HG02885 (cell line): ENCODE data around the gene RAMP3.
"Not testable (repeated sequence)": the region's sequence is repeated elsewhere in the genome, so short reads cannot be mapped to it uniquely, and the experiment has no call there.

ENCODE experiments used
- ATAC-seq: cut with Tn5 transposase; IDR thresholded peaks from one replicate; pipeline ENCODE4 v1.9.1; 2021; ENCODE audit warnings: mild to moderate bottlenecking; ENCODE audit not compliant: unreplicated experiment, poor library complexity

Gene RAMP3

GRCh38 chr7:45188736-45189135 is 31.1 kb downstream of the RAMP3 start:
- ATAC-seq: no peak

DNA sequence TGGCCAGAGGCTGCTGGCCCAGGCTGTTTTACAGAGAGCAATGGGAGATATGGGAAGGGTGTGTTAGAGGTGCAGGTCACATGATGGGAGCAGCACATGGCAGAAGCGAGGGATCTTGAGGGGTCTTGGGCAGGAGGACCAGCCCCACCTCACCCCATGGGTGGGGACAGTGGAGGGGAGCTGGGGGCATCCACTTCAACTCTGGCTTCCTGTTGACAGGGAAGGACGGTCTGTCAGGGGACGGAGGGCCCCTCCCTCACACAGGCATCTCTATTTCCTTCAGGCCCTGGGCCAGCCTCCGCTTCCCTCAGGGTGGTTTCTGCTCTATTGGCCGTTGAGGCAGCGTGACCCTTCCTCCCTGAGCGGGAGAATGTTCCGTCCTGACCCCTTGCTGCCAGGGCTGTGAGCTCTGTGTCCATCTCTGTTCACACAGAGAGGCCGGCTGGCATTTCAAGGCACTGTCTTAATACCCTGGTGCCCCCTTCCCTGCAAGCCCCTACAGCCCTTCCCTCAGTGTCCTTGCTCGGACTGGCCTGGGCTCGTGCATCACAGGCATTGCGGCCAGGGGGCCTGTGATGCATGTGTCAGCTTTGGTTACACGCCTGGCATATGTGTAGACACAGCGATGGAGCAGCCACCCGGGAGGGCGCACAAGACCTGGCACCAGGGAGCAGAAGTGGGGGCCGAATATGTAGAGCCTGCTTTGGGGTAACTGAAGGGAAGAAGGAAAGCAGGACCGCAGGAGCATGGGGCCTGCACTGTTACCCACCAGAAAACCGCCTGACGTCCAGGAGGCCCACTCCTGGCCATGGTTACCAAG is 31.8 kb downstream of the RAMP3 start:
- no peak for ATAC-seq

- ATAC-seq: no peak
These were observed 33.0 kb downstream of the RAMP3 start for GRCh38 chr7:45190406-45191165.

- no peak for ATAC-seq
These were observed 33.8 kb downstream of the RAMP3 start for GRCh38 chr7:45191396-45191795.

- no peak for ATAC-seq
These were observed 35.0 kb downstream of the RAMP3 start for GRCh38 chr7:45192621-45193041.

DNA sequence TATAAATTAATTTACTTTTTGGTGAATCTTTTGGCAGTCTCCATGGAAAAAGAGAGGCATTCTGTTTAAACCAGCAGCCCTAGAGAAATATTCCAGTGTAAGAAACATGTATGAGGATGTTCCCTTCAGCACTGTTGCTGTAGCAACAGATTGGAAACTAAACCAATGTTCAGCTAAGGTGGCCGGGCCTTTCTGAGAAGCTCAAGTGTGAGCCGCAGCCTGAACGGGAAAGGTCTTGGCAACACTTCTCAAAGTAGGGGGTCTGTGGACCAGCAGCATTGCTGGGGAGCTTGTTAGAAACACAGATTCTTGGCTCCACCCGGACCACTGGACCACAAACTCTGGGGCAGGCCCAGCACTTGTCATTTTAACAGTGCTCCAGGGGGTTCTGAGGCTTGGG is 36.2 kb downstream of the RAMP3 start:
- no peak for ATAC-seq

GRCh38 chr7:45196374-45196773 is 38.8 kb downstream of the RAMP3 start:
- ATAC-seq: peak; percentile 93

DNA sequence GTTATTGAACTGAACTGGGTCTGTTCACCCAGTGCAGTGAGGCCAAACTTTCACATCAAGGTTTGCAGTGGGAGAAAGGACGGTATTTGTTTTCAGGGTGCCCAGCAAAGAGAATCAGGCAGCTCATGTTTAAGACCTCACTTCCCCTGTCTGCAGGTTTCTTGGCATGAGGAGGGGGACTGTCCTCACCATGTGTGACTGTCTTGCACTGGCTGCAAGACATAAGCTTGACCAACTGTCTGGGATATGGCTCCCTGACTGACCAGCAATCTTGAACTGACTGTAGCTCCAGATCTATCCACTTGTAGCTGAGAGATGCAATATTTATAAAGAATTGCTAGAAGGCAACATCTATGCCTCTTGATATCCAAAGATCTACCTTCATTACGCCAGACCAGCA is 39.9 kb downstream of the RAMP3 start:
- no peak for ATAC-seq

DNA sequence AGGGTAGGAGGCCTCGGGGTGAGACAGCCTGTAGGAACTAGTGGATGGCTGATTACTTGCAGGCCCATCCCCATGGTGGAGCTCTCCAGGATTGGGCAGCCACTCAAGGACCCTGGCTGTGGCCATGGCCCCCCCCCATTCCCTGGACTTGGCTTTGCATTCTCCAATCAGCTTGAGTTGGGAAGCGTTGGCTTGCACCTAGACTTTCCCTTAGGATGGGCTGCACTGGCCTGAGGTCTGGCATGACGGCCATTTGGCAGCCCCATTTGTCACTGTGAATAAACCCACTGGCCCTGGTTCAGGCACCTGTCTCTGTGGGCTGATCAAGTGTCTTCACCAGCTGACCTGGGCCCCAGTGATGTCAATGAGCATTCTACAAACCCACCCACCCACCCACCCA is 41.4 kb downstream of the RAMP3 start:
- no peak for ATAC-seq

DNA sequence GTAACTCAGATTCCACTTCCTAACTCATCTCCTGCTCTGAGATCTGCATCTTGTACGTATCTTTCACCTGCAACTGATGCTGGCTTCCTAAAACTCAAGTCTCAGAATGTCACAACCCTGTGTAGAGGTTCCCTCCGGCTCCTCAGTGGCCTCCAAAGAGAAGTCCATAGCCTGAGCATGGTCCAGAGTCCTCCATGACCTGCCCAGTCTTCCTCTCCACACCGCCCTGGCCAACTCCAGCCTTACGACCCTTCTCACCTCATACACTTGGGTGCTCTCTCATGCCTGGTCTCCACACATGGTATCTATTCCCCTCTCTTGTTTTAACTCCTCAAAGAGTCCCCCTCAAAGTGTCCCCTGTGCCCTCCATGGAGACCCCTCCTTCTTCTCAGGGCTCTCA is 41.9 kb downstream of the RAMP3 start:
- ATAC-seq: no peak

DNA sequence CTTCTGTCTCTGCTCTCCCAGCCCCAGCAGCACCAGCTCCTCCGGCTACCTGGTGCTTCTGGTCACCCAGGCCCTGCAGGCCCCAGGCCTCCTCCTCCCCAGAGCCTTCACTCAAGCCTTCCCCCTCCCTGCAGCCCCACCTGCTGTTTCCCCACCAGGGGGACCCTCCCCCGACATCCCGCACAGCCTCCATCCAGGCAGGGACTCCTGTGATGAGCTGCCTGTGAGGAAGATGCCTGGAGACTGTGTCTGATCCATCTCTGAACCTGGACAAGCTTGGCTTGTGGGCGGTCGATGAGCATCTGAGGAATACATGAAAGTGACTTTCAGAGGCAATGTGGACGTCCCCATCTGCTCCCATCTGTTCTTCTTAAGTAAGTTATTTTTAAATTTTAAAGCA is 45.0 kb downstream of the RAMP3 start:
- ATAC-seq: no peak

- no peak for ATAC-seq
These were observed 45.4 kb downstream of the RAMP3 start for GRCh38 chr7:45203036-45203435.

GRCh38 chr7:45203459-45203858 is 45.9 kb downstream of the RAMP3 start:
- no peak for ATAC-seq

- ATAC-seq: peak; percentile 83
These were observed 46.4 kb downstream of the RAMP3 start for GRCh38 chr7:45203936-45204445.

DNA sequence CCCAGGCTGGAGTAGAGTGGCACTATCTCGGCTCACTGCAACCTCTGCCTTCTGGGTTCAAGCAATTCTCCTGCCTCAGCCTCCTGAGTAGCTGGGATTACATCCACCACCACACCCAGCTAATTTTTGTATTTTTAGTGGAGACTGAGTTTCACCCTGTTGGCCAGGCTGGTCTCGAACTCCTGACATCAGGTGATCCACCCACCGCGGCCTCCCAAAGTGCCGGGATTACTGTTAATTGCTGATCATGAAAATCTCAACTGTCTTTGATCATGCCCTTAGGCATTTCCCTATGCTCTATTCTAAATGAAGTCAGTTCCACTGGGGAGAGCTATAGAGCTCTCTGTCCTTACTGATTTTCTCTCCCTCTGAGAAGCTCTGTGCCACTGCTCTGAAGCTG is 48.7 kb downstream of the RAMP3 start:
- ATAC-seq: not testable (repeated sequence)

DNA sequence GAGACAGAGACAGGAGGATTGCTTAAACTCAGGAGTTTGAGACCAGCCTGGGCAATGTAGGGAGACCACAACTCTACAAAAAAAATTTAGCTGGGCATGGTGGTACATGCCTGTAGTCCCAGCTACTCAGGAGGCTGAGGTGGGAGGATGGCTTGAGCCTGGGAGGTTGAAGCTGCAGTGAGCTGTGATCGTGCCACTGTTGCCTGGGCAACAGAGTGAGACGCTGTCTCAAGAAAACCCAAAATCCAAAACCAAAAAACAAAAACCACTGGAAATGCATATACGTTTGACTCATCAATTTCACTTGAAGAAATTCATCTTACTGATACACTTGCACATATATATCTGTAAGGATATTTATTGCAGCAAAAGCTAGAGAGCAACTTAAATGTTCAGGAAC is 52.3 kb downstream of the RAMP3 start:
- not testable (repeated sequence) for ATAC-seq

DNA sequence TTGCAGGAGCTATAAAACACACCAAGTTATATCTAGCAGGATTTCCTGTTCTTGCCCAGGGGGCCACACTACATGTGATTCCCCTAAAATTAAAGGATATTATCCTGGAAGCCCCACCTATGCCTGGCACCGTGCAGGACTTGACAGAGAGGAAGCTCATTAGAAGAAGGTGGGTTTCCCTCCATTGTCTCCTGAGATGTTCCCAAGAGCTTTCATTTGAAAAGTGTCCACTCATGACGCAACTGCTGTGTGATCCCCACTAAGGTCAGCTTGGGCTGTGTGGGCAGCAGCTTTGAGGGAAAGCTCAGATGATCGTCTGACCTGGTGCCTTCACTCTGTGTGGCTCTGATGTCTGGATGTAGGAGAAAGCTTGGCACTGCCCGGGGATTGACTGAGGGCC is 53.5 kb downstream of the RAMP3 start:
- no peak for ATAC-seq

DNA sequence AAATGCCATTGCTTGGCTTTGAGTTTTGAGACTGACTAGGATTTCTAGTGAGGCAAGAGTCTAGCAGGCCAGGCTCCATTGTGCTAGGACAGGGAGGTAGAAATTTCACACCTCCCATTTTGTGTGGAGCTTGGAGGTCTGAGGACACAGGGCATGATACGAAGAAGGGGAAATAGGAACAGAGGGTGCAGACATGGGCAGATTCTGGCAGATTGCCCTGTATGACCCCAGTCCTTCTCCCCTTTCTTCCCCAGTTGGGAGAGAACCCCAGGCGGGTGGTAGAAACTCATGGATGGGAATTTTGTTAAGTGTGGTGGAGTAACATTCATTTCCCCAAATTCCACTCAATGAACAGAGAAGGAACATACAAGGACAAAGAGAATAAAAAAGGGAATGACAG is 54.4 kb downstream of the RAMP3 start:
- ATAC-seq: no peak

- no peak for ATAC-seq
These were observed 55.0 kb downstream of the RAMP3 start for GRCh38 chr7:45212606-45213005.

- no peak for ATAC-seq
These were observed 58.0 kb downstream of the RAMP3 start for GRCh38 chr7:45215601-45216062.

DNA sequence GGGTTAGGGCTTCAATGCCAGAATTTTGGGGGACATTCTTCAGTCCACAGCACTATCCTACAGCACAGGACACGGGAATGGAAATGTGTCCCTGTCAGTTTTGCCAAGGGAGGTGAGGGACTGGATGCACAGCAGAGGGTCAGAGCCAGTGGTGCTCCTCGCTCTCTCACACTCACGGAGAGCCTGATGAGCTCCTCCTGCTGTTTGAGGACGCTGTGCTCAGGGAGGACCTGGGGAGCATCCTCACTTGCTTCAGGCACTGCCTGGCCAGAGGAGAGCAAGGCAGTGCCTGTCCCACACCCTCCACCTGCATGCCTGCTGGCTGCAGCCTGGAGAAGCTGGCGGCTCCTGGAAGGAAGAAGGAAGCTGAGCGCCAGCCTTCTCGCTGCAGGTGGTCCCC is 58.6 kb downstream of the RAMP3 start:
- no peak for ATAC-seq
